Mesodermal cell (in vitro differentiated cells): ENCODE data around the gene GABRR3.

Experiments used
- H3K27ac ChIP-seq: 2 replicates; pipeline ENCODE4 v1.7.0; 2013; ENCODE audit warnings: mild to moderate bottlenecking, low read depth, low read length, moderate library complexity; ENCODE audit not compliant: severe bottlenecking
- H3K36me3 ChIP-seq: 2 replicates; pipeline ENCODE4 v1.7.1; 2013; ENCODE audit warnings: mild to moderate bottlenecking, low read length, moderate library complexity; ENCODE audit not compliant: control insufficient read depth, insufficient read depth
- H3K4me1 ChIP-seq: one replicate; pipeline ENCODE4 v1.7.1; 2013; ENCODE audit warnings: mild to moderate bottlenecking, low read length; ENCODE audit not compliant: insufficient read depth, control insufficient read depth, poor library complexity, severe bottlenecking
- H3K4me3 ChIP-seq: 2 replicates; pipeline ENCODE4 v1.7.0; 2013; ENCODE audit warnings: low read length, control low read depth, mild to moderate bottlenecking; ENCODE audit not compliant: insufficient read depth, poor library complexity, severe bottlenecking; ENCODE audit errors: extremely low read depth
- H3K9me3 ChIP-seq: 2 replicates; pipeline ENCODE4 v1.7.1; 2013; ENCODE audit warnings: mild to moderate bottlenecking, low read length, moderate library complexity; ENCODE audit not compliant: control insufficient read depth
- WGBS, 2 experiments: methylation state at CpG; one replicate each; pipeline ENCODE4 v1.1.5; 2013; ENCODE audit warnings: missing lambda C conversion rate in 2 of 2; ENCODE audit not compliant: insufficient coverage in 2 of 2; 5-methylcytosine and 5-hydroxymethylcytosine counted together

The GABRR3 gene

DNA sequence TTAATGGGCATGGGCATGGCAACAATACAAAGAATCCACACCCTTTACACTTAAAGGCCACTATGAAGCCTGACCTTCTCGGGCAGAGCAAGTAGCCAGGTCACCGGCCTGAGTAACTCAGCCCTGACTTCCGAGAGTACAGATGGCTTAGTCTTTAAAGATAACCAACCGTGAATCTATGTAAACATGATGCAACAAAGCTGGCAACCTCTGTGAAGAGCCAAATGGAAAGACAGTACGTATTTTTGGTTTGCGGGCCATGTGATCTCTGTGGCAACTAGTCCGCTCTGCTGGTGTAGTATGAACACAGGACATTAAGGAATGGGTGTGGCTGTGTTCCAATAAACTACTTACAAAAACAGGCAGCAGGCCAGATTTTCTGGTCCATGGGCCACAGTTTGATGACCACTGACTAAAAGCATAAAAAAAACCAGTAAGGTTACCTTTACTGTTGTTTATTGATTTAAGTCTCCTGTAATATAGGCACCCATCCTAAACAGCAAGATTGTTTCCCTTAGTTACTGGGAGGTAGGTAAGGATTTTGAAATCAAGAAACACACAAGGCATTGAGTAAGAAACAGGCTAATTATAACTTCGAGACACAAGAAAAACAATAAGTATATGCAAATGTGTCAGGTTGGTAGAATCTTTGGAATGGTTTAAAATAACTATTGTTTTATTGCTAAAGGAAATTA lies 77.4 kb downstream of the GABRR3 start:
- Histone ChIP-seq H3K9me3 (no peaks in the 10 kb centered on the region), H3K27ac (no peak overlapping the region), H3K4me1 (no peaks in the 10 kb centered on the region), H3K36me3 (peaks cover 35% of the 10 kb centered on the region), H3K4me3 (no peak overlapping the region)
- WGBS, 2 experiments, result 89 to 94% methylated on average over 5 to 7 of the region's 8 CpGs

DNA sequence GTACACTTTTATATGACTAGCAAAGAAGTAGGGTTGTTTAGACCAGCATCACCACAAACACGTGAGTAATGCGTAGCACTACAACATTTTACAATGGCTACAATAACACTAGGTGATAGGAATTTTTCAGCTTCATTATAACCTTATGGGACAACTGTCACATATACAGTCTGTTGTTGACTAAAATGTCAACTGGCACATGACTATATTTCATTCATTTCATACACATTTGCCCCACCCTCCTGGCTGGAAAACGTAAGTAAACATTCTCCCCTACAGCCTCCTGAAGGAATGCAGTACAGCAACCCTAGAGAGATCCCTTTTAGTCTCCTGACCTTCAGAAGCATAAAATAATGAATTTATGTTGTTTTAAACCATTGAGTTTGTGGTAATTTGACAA lies 79.1 kb downstream of the GABRR3 start:
- Histone ChIP-seq H3K4me3 (no peak overlapping the region), H3K27ac (no peak overlapping the region), H3K9me3 (no peaks in the 10 kb centered on the region), H3K4me1 (no peaks in the 10 kb centered on the region), H3K36me3 (peaks cover 36% of the 10 kb centered on the region)
- no CpG with 5 or more reads among the region's 3 CpGs for WGBS, 2 experiments

DNA sequence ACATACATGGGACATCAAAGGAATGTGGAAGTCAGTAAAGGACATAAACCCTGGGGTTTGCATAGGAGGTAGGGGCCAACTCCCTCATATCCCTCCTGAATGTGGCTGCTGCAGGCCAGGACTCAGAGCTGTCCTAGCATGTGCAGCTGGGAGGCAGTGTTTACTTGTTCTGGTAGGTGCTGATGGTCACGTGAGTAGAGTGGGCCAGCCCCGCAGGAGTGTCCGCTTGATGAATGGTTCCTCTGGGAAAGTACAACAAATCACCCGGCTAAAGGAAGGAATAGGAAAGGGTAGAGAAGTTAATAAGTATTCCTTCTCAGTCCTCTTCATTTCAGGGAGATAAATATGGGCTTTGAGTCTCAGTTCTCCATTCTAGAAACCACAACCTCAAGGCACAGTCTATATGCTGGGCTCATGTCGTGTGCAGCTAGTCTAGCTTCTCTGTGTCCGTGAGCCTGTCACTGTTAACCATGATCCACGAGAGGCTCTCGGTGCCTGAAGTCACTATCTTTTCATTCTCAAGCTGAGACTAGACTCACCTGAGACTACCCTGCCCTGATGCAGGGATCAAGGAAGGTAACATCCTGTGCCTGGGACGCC lies 80.8 kb downstream of the GABRR3 start:
- H3K36me3 ChIP-seq, result peaks cover 51% of the 10 kb centered on the region
- no peaks in the 10 kb centered on the region for H3K4me1 ChIP-seq
- H3K27ac ChIP-seq, result no peak overlapping the region
- no peak overlapping the region for H3K4me3 ChIP-seq
- H3K9me3 ChIP-seq, result no peaks in the 10 kb centered on the region
- 91 to 96% methylated on average over 6 to 7 of the region's 9 CpGs for WGBS, 2 experiments

DNA sequence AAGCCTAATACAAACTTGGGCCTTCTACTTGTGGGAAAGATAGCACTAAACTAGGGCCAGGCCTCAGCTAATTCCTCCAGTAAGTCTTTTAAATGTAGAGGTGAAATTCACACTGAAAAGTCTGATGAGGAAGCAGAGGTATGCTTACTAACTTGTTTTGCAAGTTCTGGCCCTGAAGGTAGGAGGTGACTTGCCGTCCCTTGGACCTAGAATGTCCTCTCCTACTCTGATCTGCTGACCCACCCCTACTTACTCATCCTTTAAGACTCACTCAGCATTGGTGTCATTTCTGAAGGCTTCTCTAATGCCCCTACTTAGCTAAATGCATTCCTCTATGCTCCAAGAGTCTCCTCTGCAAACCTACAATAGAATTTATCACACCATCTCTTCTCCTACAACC lies 82.2 kb downstream of the GABRR3 start:
- WGBS, 2 experiments, result 100% methylated on average over 1 of the region's 1 CpG
- no peak overlapping the region for H3K4me3 ChIP-seq
- H3K27ac ChIP-seq, result no peak overlapping the region
- H3K36me3 ChIP-seq, result peaks cover 58% of the 10 kb centered on the region
- no peaks in the 10 kb centered on the region for H3K9me3 ChIP-seq
- no peaks in the 10 kb centered on the region for H3K4me1 ChIP-seq

DNA sequence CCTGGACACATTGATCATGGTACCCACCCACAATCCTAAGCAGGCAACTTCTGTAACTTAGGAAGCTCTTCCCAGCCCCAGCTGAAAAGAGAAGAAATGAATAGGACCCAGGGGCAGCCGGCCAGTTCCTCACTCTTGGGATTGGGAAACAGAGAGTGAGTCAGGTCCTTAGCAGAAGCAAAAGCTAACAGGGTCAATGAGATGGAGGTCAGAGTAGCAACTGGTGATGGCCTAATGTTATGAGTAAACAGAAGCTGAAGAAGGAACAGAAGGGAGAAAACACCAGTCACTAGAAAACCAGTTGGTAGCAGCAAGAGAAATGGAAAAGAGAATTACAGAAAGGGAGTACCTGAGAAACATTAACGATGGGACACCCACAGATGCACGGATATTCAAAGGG lies 82.8 kb downstream of the GABRR3 start:
- WGBS, 2 experiments, result 92 to 93% methylated on average over 3 of the region's 3 CpGs
- Histone ChIP-seq H3K4me3 (no peak overlapping the region), H3K36me3 (peaks cover 58% of the 10 kb centered on the region), H3K27ac (no peak overlapping the region), H3K4me1 (no peaks in the 10 kb centered on the region), H3K9me3 (no peaks in the 10 kb centered on the region)

DNA sequence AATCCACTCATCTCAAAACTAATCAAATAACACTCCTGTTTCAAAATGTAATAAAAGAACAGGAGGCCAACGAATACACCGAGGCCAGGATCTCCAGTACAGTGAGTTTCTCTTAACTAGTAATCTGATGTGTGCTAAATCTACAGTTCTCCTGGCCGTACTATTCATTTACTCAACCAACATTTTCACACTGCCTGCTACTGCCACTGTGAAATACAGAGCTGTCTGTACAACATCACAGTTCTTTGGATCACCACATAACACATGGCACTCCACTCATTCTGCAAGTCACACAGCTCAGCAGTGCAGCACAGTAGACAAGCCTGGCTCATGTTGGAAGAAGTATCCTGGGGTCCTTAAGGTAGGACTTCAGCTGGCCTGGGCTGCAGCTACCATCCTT lies 84.8 kb downstream of the GABRR3 start:
- WGBS, 2 experiments, result no CpG with 5 or more reads among the region's 3 CpGs
- no peak overlapping the region for H3K27ac ChIP-seq
- no peak overlapping the region for H3K4me3 ChIP-seq
- no peaks in the 10 kb centered on the region for H3K4me1 ChIP-seq
- H3K36me3 ChIP-seq, result peaks cover 58% of the 10 kb centered on the region
- H3K9me3 ChIP-seq, result no peaks in the 10 kb centered on the region

DNA sequence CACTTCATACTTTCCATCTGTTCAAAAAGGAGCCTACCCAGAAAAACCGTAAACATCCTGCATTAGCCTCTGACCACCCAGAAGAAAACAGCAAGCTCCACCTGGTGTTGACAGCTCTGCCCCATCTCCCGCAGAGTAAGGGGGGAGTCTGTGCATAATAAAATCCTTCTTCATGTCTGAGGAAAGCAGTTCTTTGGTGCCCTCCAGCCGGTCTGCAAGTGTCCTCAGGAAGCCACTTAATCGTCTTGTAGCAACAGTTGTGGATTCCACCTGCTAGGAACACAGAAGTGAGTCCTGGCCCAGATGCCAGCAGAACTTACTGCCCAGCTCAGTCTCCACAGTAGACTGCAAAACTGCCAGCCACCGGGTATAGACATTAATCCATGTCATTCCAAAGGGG lies 85.4 kb downstream of the GABRR3 start:
- Histone ChIP-seq H3K9me3 (no peaks in the 10 kb centered on the region), H3K4me3 (no peak overlapping the region), H3K4me1 (no peaks in the 10 kb centered on the region), H3K27ac (no peak overlapping the region), H3K36me3 (peaks cover 57% of the 10 kb centered on the region)
- WGBS, 2 experiments, result 79 to 83% methylated on average over 4 to 5 of the region's 5 CpGs

DNA sequence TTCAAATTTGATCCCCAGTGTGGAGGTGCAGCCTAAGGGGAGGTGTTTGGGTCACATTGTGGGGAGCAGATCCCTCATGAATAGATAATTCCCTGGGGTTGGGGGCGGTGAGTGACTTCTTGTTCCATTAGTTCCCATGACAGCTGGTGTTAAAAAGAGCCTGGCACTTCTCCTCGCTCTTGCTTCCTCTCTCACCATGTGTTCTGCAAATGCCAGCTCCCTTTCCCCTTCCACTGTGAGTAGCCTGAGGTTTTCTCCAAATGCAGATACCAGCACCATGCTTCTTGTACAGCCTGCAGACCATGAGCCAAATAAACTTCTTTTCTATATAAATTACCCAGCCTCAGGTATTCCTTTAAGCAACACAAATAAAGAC lies 86.0 kb downstream of the GABRR3 start:
- Histone ChIP-seq H3K9me3 (no peaks in the 10 kb centered on the region), H3K27ac (no peak overlapping the region), H3K4me1 (no peaks in the 10 kb centered on the region), H3K36me3 (peaks cover 51% of the 10 kb centered on the region), H3K4me3 (no peak overlapping the region)
- WGBS, 2 experiments, result 85 to 92% methylated on average over 2 of the region's 2 CpGs

DNA sequence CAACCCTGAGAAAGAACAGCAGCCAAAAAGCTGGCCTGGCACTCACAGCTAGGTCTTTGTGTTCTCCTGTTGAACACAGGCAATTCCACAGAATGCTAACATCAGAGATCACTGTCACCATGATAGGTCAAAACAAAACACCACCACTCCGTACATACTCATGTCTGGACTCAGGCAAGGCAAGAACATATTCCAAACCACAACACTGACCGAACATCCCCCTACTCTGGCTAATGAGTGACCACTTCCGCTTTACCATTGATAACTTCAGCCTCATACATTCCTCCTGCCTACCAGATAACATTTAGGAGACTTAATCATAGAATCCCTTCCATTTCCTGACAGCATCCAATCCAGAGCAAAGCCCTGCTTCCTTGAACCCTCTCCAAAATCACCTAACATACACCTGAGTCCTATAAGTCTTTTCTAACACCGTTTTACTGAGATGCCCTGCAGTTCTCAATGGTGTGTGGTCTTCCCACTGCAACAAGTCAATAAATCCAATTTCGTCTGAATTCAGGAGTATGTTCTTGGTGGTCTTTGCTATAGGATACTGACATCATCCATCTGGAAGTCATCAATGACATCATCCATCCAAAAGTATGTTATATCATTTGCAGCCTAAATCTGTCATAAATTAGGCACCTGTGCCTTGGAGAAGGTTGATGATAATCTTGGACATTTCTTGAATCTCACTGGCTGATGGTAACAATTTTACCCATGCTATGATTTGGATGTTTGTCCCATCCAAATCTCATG lies 86.6 kb downstream of the GABRR3 start:
- H3K4me1 ChIP-seq, result no peaks in the 10 kb centered on the region
- H3K27ac ChIP-seq, result no peak overlapping the region
- H3K36me3 ChIP-seq, result peaks cover 49% of the 10 kb centered on the region
- H3K9me3 ChIP-seq, result no peaks in the 10 kb centered on the region
- no peak overlapping the region for H3K4me3 ChIP-seq
- WGBS, 2 experiments, result 94 to 97% methylated on average over 3 of the region's 5 CpGs

DNA sequence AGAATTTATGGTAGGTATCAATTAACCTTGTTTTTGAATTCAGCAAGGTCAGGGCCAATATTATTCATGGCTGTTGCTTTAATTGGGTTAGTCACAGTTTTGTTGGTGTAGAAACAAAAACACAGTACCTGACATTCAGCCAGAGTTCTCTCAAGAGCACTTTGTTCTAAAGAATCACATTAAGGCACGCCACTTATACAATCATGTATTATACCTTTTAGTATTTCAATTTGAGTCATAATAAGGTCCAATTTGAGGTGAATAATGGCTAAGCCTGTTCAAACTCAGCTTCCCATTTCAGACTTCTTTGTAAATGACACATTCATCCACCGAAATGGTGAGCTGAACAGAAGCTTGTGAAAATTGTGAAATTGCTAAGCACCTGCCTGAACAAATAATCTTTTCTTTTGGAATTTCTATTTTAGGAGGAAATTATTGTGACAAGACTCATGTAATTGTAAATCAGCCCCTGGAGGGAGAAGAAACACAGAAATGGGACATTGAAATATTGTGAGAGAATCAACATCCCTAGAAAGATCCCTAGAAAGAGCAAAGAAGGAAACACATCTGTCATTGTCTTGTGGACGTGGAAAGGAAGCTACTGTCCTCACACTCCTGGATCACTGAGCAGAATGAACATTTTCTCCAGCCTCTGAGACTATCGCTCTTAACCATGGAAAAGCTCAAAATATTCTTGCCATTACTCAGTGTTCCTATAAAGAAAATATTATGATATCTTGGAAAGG lies 92.1 kb downstream of the GABRR3 start:
- no peak overlapping the region for H3K27ac ChIP-seq
- H3K36me3 ChIP-seq, result peaks cover 18% of the 10 kb centered on the region
- no peaks in the 10 kb centered on the region for H3K4me1 ChIP-seq
- H3K4me3 ChIP-seq, result no peak overlapping the region
- 100% methylated on average over 1 of the region's 4 CpGs; no CpG with 5 or more reads in 1 of the 2 experiments for WGBS, 2 experiments
- H3K9me3 ChIP-seq, result no peaks in the 10 kb centered on the region
